ENCODE data around the gene SMIM3.

DNA sequence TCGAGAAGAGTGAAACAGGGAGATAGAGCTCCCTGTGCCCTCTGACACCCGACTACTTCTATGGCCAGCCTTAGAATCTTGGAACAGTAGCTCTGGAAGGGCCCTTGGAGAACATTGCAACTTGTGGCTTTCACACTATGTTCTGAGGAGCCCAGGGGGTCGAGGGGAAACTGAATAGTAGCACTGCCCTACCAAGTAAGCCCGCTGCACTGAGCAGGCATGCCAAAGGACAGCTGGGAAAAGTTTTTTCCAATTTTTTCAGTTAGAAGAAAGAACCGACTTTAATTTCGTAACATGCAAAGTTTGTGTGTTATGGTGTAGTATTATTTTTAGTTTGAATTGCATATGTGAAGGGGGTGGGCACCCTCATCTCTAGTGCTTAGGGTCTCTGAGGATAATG, 10.9 kb downstream of the SMIM3 start:
- TF ChIP-seq CTCF (IDR thresholded peaks at IDR 0.05) (no peak), SIN3A (IDR thresholded peaks at IDR 0.05; ENCODE audit: borderline replicate concordance, insufficient read depth, low read depth, low read length) (no peak)
- TF ChIP-seq, protein P1, sequence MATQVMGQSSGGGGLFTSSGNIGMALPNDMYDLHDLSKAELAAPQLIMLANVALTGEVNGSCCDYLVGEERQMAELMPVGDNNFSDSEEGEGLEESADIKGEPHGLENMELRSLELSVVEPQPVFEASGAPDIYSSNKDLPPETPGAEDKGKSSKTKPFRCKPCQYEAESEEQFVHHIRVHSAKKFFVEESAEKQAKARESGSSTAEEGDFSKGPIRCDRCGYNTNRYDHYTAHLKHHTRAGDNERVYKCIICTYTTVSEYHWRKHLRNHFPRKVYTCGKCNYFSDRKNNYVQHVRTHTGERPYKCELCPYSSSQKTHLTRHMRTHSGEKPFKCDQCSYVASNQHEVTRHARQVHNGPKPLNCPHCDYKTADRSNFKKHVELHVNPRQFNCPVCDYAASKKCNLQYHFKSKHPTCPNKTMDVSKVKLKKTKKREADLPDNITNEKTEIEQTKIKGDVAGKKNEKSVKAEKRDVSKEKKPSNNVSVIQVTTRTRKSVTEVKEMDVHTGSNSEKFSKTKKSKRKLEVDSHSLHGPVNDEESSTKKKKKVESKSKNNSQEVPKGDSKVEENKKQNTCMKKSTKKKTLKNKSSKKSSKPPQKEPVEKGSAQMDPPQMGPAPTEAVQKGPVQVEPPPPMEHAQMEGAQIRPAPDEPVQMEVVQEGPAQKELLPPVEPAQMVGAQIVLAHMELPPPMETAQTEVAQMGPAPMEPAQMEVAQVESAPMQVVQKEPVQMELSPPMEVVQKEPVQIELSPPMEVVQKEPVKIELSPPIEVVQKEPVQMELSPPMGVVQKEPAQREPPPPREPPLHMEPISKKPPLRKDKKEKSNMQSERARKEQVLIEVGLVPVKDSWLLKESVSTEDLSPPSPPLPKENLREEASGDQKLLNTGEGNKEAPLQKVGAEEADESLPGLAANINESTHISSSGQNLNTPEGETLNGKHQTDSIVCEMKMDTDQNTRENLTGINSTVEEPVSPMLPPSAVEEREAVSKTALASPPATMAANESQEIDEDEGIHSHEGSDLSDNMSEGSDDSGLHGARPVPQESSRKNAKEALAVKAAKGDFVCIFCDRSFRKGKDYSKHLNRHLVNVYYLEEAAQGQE (IDR thresholded peaks at IDR 0.05; ENCODE audit: insufficient read depth in 1 of 2, low read depth in 2 of 2, low read length in 1 of 2), result no peak

Data from Panc1 (cell line).